ENCODE data around the gene SNURF. TPM values are rescaled to one million over a fixed set of nuclear protein-coding genes. Genes with fewer than 3 reads are reported as not detected.

The SNURF gene
- total and polyA plus RNA-seq, 4 donors, result 2.1 to 78.4 (median 3.1) TPM

DNA sequence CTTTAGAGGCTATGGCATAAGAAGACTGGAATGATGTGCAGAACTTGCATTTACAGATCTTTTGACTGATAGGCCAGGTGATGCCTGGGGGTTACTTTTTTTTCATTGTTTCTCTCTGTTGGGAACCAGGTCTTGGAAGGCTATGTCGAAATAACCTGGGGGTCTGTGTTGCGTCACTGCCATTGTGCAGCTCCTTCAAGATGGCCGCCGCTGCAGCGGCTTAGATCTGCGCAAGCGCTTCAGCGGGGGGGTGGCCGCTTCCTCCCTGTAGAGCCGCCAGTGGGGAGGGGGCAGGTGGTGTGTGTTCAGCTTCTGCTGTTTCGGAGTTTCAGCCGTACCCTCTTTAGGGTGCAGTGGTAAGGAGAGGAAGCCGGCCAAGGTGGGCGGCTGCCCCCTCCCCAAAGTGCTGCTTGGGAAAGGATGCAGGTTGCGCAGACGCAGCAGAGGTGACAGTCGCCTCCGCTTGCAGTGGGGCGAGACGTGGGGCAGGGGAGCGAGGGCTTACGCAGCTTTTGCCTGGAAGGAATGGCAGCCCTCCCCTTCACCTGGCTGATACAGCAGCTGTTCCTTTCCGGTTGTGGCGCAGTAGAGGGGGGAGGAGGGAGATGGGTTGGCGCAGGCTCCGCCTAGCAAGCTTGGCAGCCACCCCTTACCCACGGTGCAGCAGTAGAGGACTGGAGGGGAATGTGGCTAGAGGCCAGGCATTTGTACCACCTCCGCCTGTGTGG, 1.5 kb downstream of the SNURF start:
- Histone ChIP-seq H3K27me3 (ENCODE audit: control insufficient read depth in 3 of 3, insufficient read depth in 3 of 3, low read length in 2 of 3) (no peaks in the 10 kb centered on the region), H3K4me3 (peak overlapping the region; percentile 64), H3K9me3 (ENCODE audit: control insufficient read depth in 4 of 4, insufficient read depth in 3 of 4, low read length in 3 of 4) (peaks cover 0 to 15% (median 0%) of the 10 kb centered on the region in 4 donors), H3K36me3 (ENCODE audit: control insufficient read depth in 4 of 4, insufficient read depth in 4 of 4, low read length in 4 of 4) (peaks cover 0 to 3% (median 1%) of the 10 kb centered on the region in 4 donors), H3K27ac (ENCODE audit: low read depth in 1 of 2, low read length in 1 of 2) (peak overlapping the region; percentile 86 to 90), H3K4me1 (ENCODE audit: control insufficient read depth in 5 of 5, insufficient read depth in 5 of 5, low read length in 5 of 5) (peaks cover 0 to 13% (median 0%) of the 10 kb centered on the region in 5 donors), H3K9ac (ENCODE audit: insufficient read depth in 1 of 2, low read length in 2 of 2) (peak overlapping the region; percentile 92 to 96)
- WGBS, 2 donors, result 41 to 57% methylated on average over 27 to 28 of the region's 28 CpGs
- TF ChIP-seq, protein P1, sequence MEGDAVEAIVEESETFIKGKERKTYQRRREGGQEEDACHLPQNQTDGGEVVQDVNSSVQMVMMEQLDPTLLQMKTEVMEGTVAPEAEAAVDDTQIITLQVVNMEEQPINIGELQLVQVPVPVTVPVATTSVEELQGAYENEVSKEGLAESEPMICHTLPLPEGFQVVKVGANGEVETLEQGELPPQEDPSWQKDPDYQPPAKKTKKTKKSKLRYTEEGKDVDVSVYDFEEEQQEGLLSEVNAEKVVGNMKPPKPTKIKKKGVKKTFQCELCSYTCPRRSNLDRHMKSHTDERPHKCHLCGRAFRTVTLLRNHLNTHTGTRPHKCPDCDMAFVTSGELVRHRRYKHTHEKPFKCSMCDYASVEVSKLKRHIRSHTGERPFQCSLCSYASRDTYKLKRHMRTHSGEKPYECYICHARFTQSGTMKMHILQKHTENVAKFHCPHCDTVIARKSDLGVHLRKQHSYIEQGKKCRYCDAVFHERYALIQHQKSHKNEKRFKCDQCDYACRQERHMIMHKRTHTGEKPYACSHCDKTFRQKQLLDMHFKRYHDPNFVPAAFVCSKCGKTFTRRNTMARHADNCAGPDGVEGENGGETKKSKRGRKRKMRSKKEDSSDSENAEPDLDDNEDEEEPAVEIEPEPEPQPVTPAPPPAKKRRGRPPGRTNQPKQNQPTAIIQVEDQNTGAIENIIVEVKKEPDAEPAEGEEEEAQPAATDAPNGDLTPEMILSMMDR (IDR thresholded peaks at IDR 0.05; ENCODE audit: control extremely low read depth, extremely low read depth), result no peak
- ATAC-seq (ENCODE audit: insufficient read depth, low FRiP score), result peak; percentile 74
- DNase-seq, result peak; percentile 85 to 91 (median 85)

DNA sequence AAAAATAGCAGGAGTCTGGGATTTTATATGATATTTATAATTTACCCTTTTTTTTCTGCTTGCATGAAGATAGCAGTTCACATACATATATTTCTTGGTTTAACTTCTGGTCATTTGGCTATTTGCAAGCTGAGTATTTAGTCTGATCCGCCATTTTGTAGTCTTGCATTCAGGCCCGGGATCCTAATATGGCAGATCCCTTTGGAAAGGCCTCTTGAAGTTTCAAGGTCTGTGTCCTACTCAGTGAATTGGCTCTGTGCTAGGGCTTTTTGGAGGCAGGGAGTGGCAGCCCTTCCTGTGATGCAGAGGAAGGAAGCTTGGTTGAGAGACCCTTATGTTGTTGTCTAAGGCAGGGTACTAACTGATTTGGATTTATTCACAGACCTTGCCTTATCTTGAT, 2.9 kb downstream of the SNURF start:
- Histone ChIP-seq H3K36me3 (ENCODE audit: control insufficient read depth in 4 of 4, insufficient read depth in 4 of 4, low read length in 4 of 4) (peaks cover 0 to 3% (median 1%) of the 10 kb centered on the region in 4 donors), H3K4me1 (ENCODE audit: control insufficient read depth in 5 of 5, insufficient read depth in 5 of 5, low read length in 5 of 5) (peaks cover 0 to 13% (median 0%) of the 10 kb centered on the region in 5 donors), H3K27ac (ENCODE audit: low read depth in 1 of 2, low read length in 1 of 2) (peak overlapping the region in 1 of 2 donors; percentile 69), H3K27me3 (ENCODE audit: control insufficient read depth in 3 of 3, insufficient read depth in 3 of 3, low read length in 2 of 3) (no peaks in the 10 kb centered on the region), H3K9ac (ENCODE audit: insufficient read depth in 1 of 2, low read length in 2 of 2) (no peak overlapping the region), H3K9me3 (ENCODE audit: control insufficient read depth in 4 of 4, insufficient read depth in 3 of 4, low read length in 3 of 4) (peaks cover 0 to 17% (median 0%) of the 10 kb centered on the region in 4 donors), H3K4me3 (no peak overlapping the region)
- no peak for ATAC-seq (ENCODE audit: insufficient read depth, low FRiP score)
- peak in 1 of 3 donors; percentile 8 for DNase-seq
- whole genome bisulfite sequencing, 2 donors, result 77 to 86% methylated on average over 2 of the region's 2 CpGs
- TF ChIP-seq, protein P1 (IDR thresholded peaks at IDR 0.05; ENCODE audit: control extremely low read depth, extremely low read depth), result no peak

DNA sequence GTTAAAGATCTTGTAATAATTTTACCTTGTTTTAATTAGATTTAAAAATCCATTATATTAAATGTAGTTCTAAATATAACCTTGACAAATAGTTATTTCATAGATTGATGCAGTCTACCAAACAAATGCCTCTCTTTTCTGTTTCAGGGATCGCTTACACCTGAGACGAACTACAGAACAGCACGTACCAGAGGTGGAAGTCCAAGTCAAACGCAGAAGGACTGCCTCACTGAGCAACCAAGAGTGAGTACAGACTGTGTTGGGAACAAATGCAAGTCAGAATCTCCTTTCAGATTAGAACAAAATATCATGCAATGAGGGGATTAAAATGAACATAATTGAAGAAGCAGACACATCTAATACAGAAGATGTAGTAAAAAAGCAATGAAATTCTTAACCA, 7.2 kb downstream of the SNURF start:
- ATAC-seq (ENCODE audit: insufficient read depth, low FRiP score) (no peak), DNase-seq (no peak)
- TF ChIP-seq, protein P1 (IDR thresholded peaks at IDR 0.05; ENCODE audit: control extremely low read depth, extremely low read depth), result no peak
- peaks cover 0 to 21% (median 11%) of the 10 kb centered on the region in 4 donors for H3K36me3 ChIP-seq (ENCODE audit: control insufficient read depth in 4 of 4, insufficient read depth in 4 of 4, low read length in 4 of 4)
- no peak overlapping the region for H3K4me3 ChIP-seq
- H3K27ac ChIP-seq (ENCODE audit: low read depth in 1 of 2, low read length in 1 of 2), result no peak overlapping the region
- peaks cover 0 to 18% (median 0%) of the 10 kb centered on the region in 4 donors for H3K9me3 ChIP-seq (ENCODE audit: control insufficient read depth in 4 of 4, insufficient read depth in 3 of 4, low read length in 3 of 4)
- 90 to 96% methylated on average over 4 of the region's 4 CpGs for WGBS, 2 donors
- no peak overlapping the region for H3K9ac ChIP-seq (ENCODE audit: insufficient read depth in 1 of 2, low read length in 2 of 2)
- H3K27me3 ChIP-seq (ENCODE audit: control insufficient read depth in 3 of 3, insufficient read depth in 3 of 3, low read length in 2 of 3), result no peaks in the 10 kb centered on the region
- peaks cover 0 to 9% (median 0%) of the 10 kb centered on the region in 5 donors for H3K4me1 ChIP-seq (ENCODE audit: control insufficient read depth in 5 of 5, insufficient read depth in 5 of 5, low read length in 5 of 5)

Measured in lung (tissue), 12 donors.